Trophoblast cell (in vitro differentiated cells and primary cell): ENCODE measurements around the gene ZNF32.

Experiments
- DNase-seq, 2 donors: peaks; one replicate each; pipeline ENCODE4 v3.0.0-alpha.2; 2016
- H2AFZ ChIP-seq: 2 replicates; pipeline ENCODE4 v1.6.1; 2013; ENCODE audit warnings: low read length, moderate library complexity, mild to moderate bottlenecking; ENCODE audit not compliant: insufficient read depth, poor library complexity
- H2AK5ac ChIP-seq: 2 replicates; pipeline ENCODE4 v1.6.1; 2013; ENCODE audit warnings: mild to moderate bottlenecking, low read length
- H2BK120ac ChIP-seq: 2 replicates; pipeline ENCODE4 v1.6.1; 2013; ENCODE audit warnings: low read length, mild to moderate bottlenecking, moderate library complexity; ENCODE audit not compliant: insufficient read depth, poor library complexity
- H2BK12ac ChIP-seq: 2 replicates; pipeline ENCODE4 v1.6.1; 2013; ENCODE audit warnings: mild to moderate bottlenecking, low read length, moderate library complexity
- H2BK5ac ChIP-seq: 2 replicates; pipeline ENCODE4 v1.6.1; 2013; ENCODE audit warnings: low read length, low read depth, moderate library complexity, mild to moderate bottlenecking; ENCODE audit not compliant: poor library complexity
- H3K14ac ChIP-seq: 2 replicates; pipeline ENCODE4 v1.6.1; 2013; ENCODE audit warnings: mild to moderate bottlenecking, low read length
- H3K18ac ChIP-seq: 2 replicates; pipeline ENCODE4 v1.6.1; 2013; ENCODE audit warnings: mild to moderate bottlenecking, low read length
- H3K23ac ChIP-seq: 2 replicates; pipeline ENCODE4 v1.6.1; 2013; ENCODE audit warnings: low read length
- H3K27ac ChIP-seq: 2 replicates; pipeline ENCODE4 v1.5.1; 2013; ENCODE audit warnings: low read depth, mild to moderate bottlenecking, inconsistent platforms, low read length, moderate library complexity
- H3K27me3 ChIP-seq: 2 replicates; pipeline ENCODE4 v1.6.1; 2013; ENCODE audit warnings: inconsistent platforms, mild to moderate bottlenecking, low read length, moderate library complexity; ENCODE audit not compliant: insufficient read depth
- H3K36me3 ChIP-seq, 2 experiments: 1 replicate in 1 of 2; 2 replicates in 1 of 2; pipeline ENCODE4 v1.6.1; 2013; ENCODE audit warnings: low read length in 2 of 2, mild to moderate bottlenecking in 2 of 2, moderate library complexity in 1 of 2; ENCODE audit not compliant: insufficient read depth in 2 of 2, control insufficient read depth in 1 of 2
- H3K4ac ChIP-seq: 2 replicates; pipeline ENCODE4 v1.6.1; 2013; ENCODE audit warnings: low read depth, mild to moderate bottlenecking, low read length, moderate library complexity
- H3K4me1 ChIP-seq, 2 experiments: 1 replicate in 1 of 2; 2 replicates in 1 of 2; pipeline ENCODE4 v1.6.1; 2013; ENCODE audit warnings: low read length in 2 of 2, mild to moderate bottlenecking in 2 of 2, moderate library complexity in 1 of 2; ENCODE audit not compliant: insufficient read depth in 2 of 2, control insufficient read depth in 1 of 2
- H3K4me2 ChIP-seq: 2 replicates; pipeline ENCODE4 v1.6.1; 2013; ENCODE audit warnings: inconsistent platforms, mild to moderate bottlenecking, low read length, moderate library complexity
- H3K4me3 ChIP-seq: 2 replicates; pipeline ENCODE4 v1.5.1; 2013; ENCODE audit warnings: mild to moderate bottlenecking, low read depth, low read length, inconsistent platforms
- H3K79me1 ChIP-seq: one replicate; pipeline ENCODE4 v1.6.1; 2013; ENCODE audit warnings: low read length
- H3K79me2 ChIP-seq: 2 replicates; pipeline ENCODE4 v1.6.1; 2013; ENCODE audit warnings: low read length, mild to moderate bottlenecking; ENCODE audit not compliant: control insufficient read depth, insufficient read depth, poor library complexity
- H3K9ac ChIP-seq: 2 replicates; pipeline ENCODE4 v1.6.1; 2013; ENCODE audit warnings: mild to moderate bottlenecking, low read length
- H3K9me3 ChIP-seq: 2 replicates; pipeline ENCODE4 v1.6.1; 2013; ENCODE audit warnings: low read depth, mild to moderate bottlenecking, control low read depth, inconsistent platforms, low read length; ENCODE audit not compliant: insufficient read depth
- H4K12ac ChIP-seq: 2 replicates; pipeline ENCODE4 v1.6.1; 2013; ENCODE audit warnings: low read depth, mild to moderate bottlenecking, low read length, moderate library complexity
- H4K8ac ChIP-seq: 2 replicates; pipeline ENCODE4 v1.6.1; 2013; ENCODE audit warnings: low read depth, mild to moderate bottlenecking, low read length, moderate library complexity
- H4K91ac ChIP-seq: one replicate; pipeline ENCODE4 v1.6.1; 2013; ENCODE audit warnings: low read depth, mild to moderate bottlenecking, low read length, moderate library complexity
- WGBS: extraction: QIAGEN DNeasy Blood & Tissue Kit; methylation state at CpG from one replicate; pipeline ENCODE4 v1.1.7; 2013; ENCODE audit warnings: missing lambda C conversion rate; ENCODE audit not compliant: insufficient read length, insufficient coverage; ENCODE audit errors: extremely low coverage; 5-methylcytosine and 5-hydroxymethylcytosine counted together

The ZNF32 gene

GRCh38 chr10:43681220-43681619 lies 32.5 kb upstream of the ZNF32 start:
- peaks cover 0 to 2% of the 10 kb centered on the region in 2 experiments for H3K4me1 ChIP-seq
- no peak overlapping the region for H3K4ac ChIP-seq
- H3K27me3 ChIP-seq = no peaks in the 10 kb centered on the region
- H2AFZ ChIP-seq = no peak overlapping the region
- H4K8ac ChIP-seq = no peak overlapping the region
- no peak for DNase-seq
- no CpG with 5 or more reads among the region's 7 CpGs for WGBS
- no peak overlapping the region for H4K91ac ChIP-seq
- H3K4me2 ChIP-seq = no peak overlapping the region
- H2AK5ac ChIP-seq = no peak overlapping the region
- no peak overlapping the region for H2BK120ac ChIP-seq
- no peaks in the 10 kb centered on the region for H3K9me3 ChIP-seq
- no peak overlapping the region for H3K4me3 ChIP-seq
- H3K79me1 ChIP-seq = no peaks in the 10 kb centered on the region
- no peak overlapping the region for H3K23ac ChIP-seq
- no peak overlapping the region for H2BK5ac ChIP-seq
- H3K9ac ChIP-seq = no peak overlapping the region
- no peaks in the 10 kb centered on the region for H3K36me3 ChIP-seq
- no peak overlapping the region for H3K18ac ChIP-seq
- no peak overlapping the region for H3K27ac ChIP-seq
- H3K14ac ChIP-seq = no peak overlapping the region
- no peak overlapping the region for H4K12ac ChIP-seq
- H2BK12ac ChIP-seq = no peak overlapping the region
- no peaks in the 10 kb centered on the region for H3K79me2 ChIP-seq

- no peak overlapping the region for H2BK12ac ChIP-seq
- H3K9me3 ChIP-seq = no peaks in the 10 kb centered on the region
- H3K36me3 ChIP-seq = no peaks in the 10 kb centered on the region
- no peaks in the 10 kb centered on the region for H3K79me2 ChIP-seq
- H2AK5ac ChIP-seq = no peak overlapping the region
- H3K4ac ChIP-seq = no peak overlapping the region
- H3K4me2 ChIP-seq = no peak overlapping the region
- H2BK120ac ChIP-seq = no peak overlapping the region
- no peak overlapping the region for H3K23ac ChIP-seq
- peaks cover 0 to 2% of the 10 kb centered on the region in 2 experiments for H3K4me1 ChIP-seq
- no peak overlapping the region for H4K91ac ChIP-seq
- H3K9ac ChIP-seq = no peak overlapping the region
- no peak overlapping the region for H4K12ac ChIP-seq
- no peak overlapping the region for H3K14ac ChIP-seq
- H3K18ac ChIP-seq = no peak overlapping the region
- H3K27ac ChIP-seq = no peak overlapping the region
- no peak overlapping the region for H3K4me3 ChIP-seq
- H2BK5ac ChIP-seq = no peak overlapping the region
- whole genome bisulfite sequencing = no CpG with 5 or more reads among the region's 4 CpGs
- H3K79me1 ChIP-seq = no peaks in the 10 kb centered on the region
- H2AFZ ChIP-seq = no peak overlapping the region
- H3K27me3 ChIP-seq = no peaks in the 10 kb centered on the region
- no peak overlapping the region for H4K8ac ChIP-seq
- peak in 1 of 2 donors; percentile 23 for DNase-seq
These were observed 31.4 kb upstream of the ZNF32 start for GRCh38 chr10:43680035-43680434.

- H3K4ac ChIP-seq = no peak overlapping the region
These were observed 30.8 kb upstream of the ZNF32 start for GRCh38 chr10:43679509-43679908.

GRCh38 chr10:43678654-43679053 lies 30.0 kb upstream of the ZNF32 start:
- H3K9ac ChIP-seq = no peak overlapping the region
- H3K27me3 ChIP-seq = no peaks in the 10 kb centered on the region
- no CpG with 5 or more reads among the region's 10 CpGs for WGBS
- H2BK5ac ChIP-seq = no peak overlapping the region
- no peak overlapping the region for H2AFZ ChIP-seq
- H2BK120ac ChIP-seq = no peak overlapping the region
- H3K79me2 ChIP-seq = no peaks in the 10 kb centered on the region
- H3K4me1 ChIP-seq = peaks cover 0 to 2% of the 10 kb centered on the region in 2 experiments
- no peak overlapping the region for H3K23ac ChIP-seq
- peak overlapping the region; percentile 26 for H3K4me3 ChIP-seq
- no peak overlapping the region for H3K27ac ChIP-seq
- DNase-seq = no peak
- H3K36me3 ChIP-seq = no peaks in the 10 kb centered on the region
- H3K14ac ChIP-seq = no peak overlapping the region
- no peak overlapping the region for H3K4me2 ChIP-seq
- H3K79me1 ChIP-seq = no peaks in the 10 kb centered on the region
- no peak overlapping the region for H3K18ac ChIP-seq
- H3K4ac ChIP-seq = no peak overlapping the region
- H2AK5ac ChIP-seq = no peak overlapping the region
- H2BK12ac ChIP-seq = no peak overlapping the region
- H4K12ac ChIP-seq = no peak overlapping the region
- no peaks in the 10 kb centered on the region for H3K9me3 ChIP-seq
- no peak overlapping the region for H4K91ac ChIP-seq
- no peak overlapping the region for H4K8ac ChIP-seq

More at GRCh38 chr10:43679509-43679908, 30.8 kb upstream of the ZNF32 start:
- no peak overlapping the region for H3K4me3 ChIP-seq
- H3K27ac ChIP-seq = no peak overlapping the region
- H3K4me2 ChIP-seq = no peak overlapping the region
- no peaks in the 10 kb centered on the region for H3K9me3 ChIP-seq
- no peak overlapping the region for H3K23ac ChIP-seq
- WGBS = no CpG with 5 or more reads among the region's 7 CpGs
- H4K91ac ChIP-seq = no peak overlapping the region
- no peak overlapping the region for H4K12ac ChIP-seq
- no peak overlapping the region for H2BK5ac ChIP-seq
- no peak overlapping the region for H3K18ac ChIP-seq
- no peaks in the 10 kb centered on the region for H3K27me3 ChIP-seq
- no peak overlapping the region for H2BK120ac ChIP-seq
- peaks cover 0 to 2% of the 10 kb centered on the region in 2 experiments for H3K4me1 ChIP-seq
- H2AFZ ChIP-seq = no peak overlapping the region
- no peaks in the 10 kb centered on the region for H3K79me2 ChIP-seq
- no peak overlapping the region for H4K8ac ChIP-seq
- DNase-seq = no peak
- H3K36me3 ChIP-seq = no peaks in the 10 kb centered on the region
- H3K79me1 ChIP-seq = no peaks in the 10 kb centered on the region
- H2AK5ac ChIP-seq = no peak overlapping the region
- no peak overlapping the region for H2BK12ac ChIP-seq
- H3K9ac ChIP-seq = no peak overlapping the region
- H3K14ac ChIP-seq = no peak overlapping the region
